Measurements from ENCODE around the gene CFAP251.

CFAP251 gene

GRCh38 chr12:121943926-121944325 is 25.5 kb downstream of the CFAP251 start:
- DNase-seq (ENCODE audit: low read depth in 2 of 2) = no peak

- DNase-seq (ENCODE audit: low read depth in 2 of 2) = no peak
Observed at GRCh38 chr12:121946313-121947025, 28.1 kb downstream of the CFAP251 start.

GRCh38 chr12:121947981-121948380 is 29.6 kb downstream of the CFAP251 start:
- no peak for DNase-seq (ENCODE audit: low read depth in 2 of 2)

GRCh38 chr12:121949648-121950397 is 31.4 kb downstream of the CFAP251 start:
- DNase-seq (ENCODE audit: low read depth in 2 of 2) = no peak

- DNase-seq (ENCODE audit: low read depth in 2 of 2) = no peak
Observed at GRCh38 chr12:121953117-121953692, 34.8 kb downstream of the CFAP251 start.

- no peak for DNase-seq (ENCODE audit: low read depth in 2 of 2)
Observed at GRCh38 chr12:121953695-121954094, 35.3 kb downstream of the CFAP251 start.

- no peak for DNase-seq (ENCODE audit: low read depth in 2 of 2)
Observed at GRCh38 chr12:121955258-121956237, 37.2 kb downstream of the CFAP251 start.

GRCh38 chr12:121957861-121958515 is 39.6 kb downstream of the CFAP251 start:
- no peak for DNase-seq (ENCODE audit: low read depth in 2 of 2)

GRCh38 chr12:121958541-121959240 is 40.3 kb downstream of the CFAP251 start:
- no peak for DNase-seq (ENCODE audit: low read depth in 2 of 2)

GRCh38 chr12:121960541-121960940 is 42.1 kb downstream of the CFAP251 start:
- no peak for DNase-seq (ENCODE audit: low read depth in 2 of 2)

GRCh38 chr12:121961195-121961879 is 42.9 kb downstream of the CFAP251 start:
- no peak for DNase-seq (ENCODE audit: low read depth in 2 of 2)

- DNase-seq (ENCODE audit: low read depth in 2 of 2) = no peak
Observed at GRCh38 chr12:121963341-121964018, 45.1 kb downstream of the CFAP251 start.

GRCh38 chr12:121964813-121965643 is 46.6 kb downstream of the CFAP251 start:
- no peak for DNase-seq (ENCODE audit: low read depth in 2 of 2)

- no peak for DNase-seq (ENCODE audit: low read depth in 2 of 2)
Observed at GRCh38 chr12:121966959-121967358, 48.6 kb downstream of the CFAP251 start.

- no peak for DNase-seq (ENCODE audit: low read depth in 2 of 2)
Observed at GRCh38 chr12:121968876-121969275, 50.5 kb downstream of the CFAP251 start.

- no peak for DNase-seq (ENCODE audit: low read depth in 2 of 2)
Observed at GRCh38 chr12:121969726-121970125, 51.3 kb downstream of the CFAP251 start.

- no peak for DNase-seq (ENCODE audit: low read depth in 2 of 2)
Observed at GRCh38 chr12:121970581-121971300, 52.3 kb downstream of the CFAP251 start.

All from activated CD8-positive, alpha-beta memory T cell treated with anti-CD3 and anti-CD28 coated beads for 4 hours (primary cell).